HG03039 (cell line): Measurements from ENCODE around the gene GNB3.

Source experiments
- ATAC-seq: cut with Tn5 transposase; IDR thresholded peaks from one replicate; pipeline ENCODE4 v1.9.1; 2021; ENCODE audit warnings: mild to moderate bottlenecking, moderate library complexity; ENCODE audit not compliant: unreplicated experiment

Gene GNB3

DNA sequence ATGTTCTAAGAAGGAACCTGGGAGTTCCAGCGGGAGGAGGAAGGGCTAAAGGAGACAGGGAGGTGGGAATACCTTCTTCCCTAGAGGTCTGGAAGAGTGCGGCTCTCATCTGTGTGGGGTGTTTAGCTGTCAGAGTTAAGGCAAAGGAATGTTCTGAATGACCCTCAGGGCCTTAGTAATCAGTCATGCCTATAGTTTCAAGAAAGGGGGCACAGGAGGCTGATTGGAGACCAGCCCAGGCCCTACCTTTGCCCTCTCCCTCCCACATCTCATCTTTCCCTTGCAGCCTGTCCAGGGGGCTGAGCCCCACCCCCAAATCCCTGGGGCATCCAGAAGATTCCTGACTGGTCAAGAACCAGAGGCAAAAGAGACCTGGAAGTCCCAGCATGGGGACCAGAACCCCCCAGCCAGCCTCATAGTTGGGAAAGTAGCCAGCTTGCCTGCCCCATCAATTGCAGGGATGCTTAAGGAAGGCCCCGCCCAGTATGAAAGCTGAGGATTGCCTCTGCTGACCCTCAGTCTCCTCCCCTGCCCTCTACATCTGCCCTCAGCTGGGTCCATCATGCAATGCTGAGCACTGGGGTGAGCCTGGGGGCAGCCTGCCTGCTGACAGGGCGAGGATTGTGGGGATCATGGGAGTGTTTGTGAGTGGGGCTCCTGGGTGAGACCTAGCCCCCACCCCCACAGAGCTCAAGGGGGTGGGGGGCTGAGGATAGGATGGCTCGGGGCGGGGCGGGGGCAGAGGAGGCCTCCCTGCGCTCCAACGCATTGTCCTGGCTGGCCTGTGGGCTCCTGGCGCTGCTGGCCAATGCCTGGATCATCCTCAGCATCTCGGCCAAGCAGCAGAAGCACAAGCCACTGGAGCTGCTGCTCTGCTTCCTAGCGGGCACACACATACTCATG, 17.3 kb upstream of the GNB3 start:
- no peak for ATAC-seq

- ATAC-seq = no peak
Measured at GRCh38 chr12:6824085-6824775, 16.5 kb upstream of the GNB3 start.

GRCh38 chr12:6824901-6825381, 15.8 kb upstream of the GNB3 start:
- ATAC-seq = no peak

- no peak for ATAC-seq
Measured at GRCh38 chr12:6825398-6826124, 15.2 kb upstream of the GNB3 start.

DNA sequence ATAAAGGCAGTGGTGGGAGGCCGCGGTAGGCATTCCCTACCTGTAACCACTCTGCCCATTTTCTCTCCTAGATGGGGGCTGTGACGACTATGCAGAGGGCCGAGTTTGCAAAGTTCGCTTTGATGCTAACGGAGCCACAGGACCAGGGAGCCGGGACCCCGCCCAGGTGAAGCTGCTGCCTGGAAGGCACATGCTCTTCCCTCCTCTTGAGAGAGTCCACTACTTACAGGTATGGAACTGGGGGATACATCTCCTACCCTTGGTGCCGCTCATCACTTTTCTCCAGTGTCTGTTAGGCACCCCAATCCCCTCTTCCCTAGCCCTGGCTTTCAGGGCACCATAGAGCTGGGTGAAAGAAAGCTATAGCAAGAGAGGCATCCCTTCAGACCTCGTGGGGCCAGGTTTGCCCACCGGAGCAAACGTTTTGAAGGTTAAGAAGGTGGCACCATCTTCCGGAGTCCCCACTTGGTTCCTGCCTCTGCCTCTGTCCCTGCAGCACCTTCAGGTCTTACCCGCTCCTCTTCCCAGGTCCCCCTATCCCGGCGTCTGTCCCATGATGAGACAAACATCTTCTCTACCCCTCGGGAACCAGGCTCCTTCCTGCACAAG, 14.5 kb upstream of the GNB3 start:
- ATAC-seq = no peak

GRCh38 chr12:6826734-6827436, 13.8 kb upstream of the GNB3 start:
- no peak for ATAC-seq

DNA sequence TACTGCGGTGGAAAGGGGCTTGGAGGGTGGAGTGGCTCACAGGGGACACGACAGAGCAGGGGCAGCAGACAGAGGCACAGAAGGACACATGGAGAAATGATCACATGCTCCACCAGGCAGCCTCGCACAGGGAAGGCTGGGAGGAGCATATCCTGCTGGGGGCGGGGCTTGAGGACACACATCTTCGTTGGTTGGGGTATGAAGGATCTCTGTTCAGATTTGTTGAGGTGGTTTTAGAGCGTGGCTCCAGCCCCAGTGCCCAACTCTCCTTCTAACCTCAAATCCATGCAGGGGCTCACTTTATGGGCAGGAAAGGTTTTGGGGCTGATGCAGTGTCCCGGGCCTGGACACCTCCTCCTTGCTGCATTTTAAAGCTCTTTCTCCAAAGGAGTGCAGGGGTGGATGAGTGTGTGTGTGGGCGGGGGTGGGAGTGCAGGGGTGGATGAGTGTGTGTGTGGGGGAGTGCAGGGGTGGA, 13.3 kb upstream of the GNB3 start:
- no peak for ATAC-seq

DNA sequence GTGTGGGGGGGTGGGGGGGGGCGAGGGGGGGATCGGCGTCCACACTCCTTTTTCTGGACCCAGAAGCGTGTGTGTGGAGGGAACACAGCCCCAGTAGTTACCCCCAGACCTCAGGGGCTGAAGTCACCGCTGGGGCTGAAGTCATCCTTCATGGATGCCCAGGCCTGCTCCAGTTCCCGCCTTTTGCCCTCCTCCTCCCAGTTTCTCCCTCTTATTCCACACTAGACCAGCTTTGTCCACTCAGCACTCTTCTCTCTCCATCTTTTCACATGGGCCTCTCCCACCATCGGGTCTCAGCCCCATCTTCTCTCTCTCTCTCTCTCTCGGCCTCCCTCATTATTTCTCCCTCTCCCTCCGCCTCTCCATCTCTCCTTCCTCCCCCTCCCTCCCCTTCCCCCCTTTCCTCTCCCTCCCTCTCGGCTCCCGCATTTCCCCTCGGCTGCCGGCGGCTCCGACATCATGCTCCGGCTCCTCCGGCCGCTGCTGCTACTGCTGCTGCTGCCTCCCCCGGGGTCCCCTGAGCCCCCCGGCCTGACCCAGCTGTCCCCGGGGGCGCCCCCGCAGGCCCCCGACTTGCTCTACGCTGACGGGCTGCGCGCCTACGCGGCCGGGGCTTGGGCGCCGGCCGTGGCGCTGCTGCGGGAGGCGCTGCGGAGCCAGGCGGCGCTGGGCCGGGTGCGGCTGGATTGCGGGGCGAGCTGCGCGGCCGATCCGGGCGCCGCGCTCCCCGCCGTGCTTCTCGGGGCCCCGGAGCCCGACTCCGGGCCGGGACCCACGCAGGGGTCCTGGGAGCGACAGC, 12.5 kb upstream of the GNB3 start, which contains the start of gene P3H3:
P3H3 (plus strand) TSS at position 426 of the 799 bp plus-strand sequence; CDS start at position 460, 34 bp downstream.
- no peak for ATAC-seq

- no peak for ATAC-seq
Measured at GRCh38 chr12:6828781-6829535, 11.8 kb upstream of the GNB3 start.

DNA sequence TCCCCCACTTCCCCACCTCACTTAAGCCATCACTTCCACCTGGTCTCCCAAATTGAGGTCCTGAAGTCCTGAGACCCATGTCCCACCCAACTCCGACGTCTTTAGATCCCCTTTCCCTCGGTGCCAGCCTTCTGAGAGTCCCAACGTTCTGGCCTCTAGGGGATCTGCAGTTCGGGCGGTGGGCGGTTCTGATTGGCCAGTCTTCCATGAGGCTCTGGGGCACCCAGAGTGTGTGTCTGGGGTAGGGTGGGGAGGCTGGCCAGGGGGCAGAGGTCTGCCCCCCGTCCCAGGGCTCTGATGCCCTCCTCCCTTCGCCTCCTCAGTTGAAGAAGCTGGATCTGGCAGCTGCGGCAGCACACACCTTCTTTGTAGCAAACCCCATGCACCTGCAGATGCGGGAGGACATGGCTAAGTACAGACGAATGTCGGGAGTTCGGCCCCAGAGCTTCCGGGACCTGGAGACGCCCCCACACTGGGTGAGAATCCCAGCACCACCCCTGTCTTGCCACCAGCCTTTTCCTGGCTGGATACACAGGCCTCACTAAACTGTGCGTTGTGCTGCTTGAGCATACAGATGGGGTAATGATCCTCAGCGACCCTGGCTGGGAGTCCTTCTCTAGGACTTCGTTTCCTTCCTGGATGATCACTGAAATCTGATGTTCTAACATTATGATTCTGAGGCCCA, 11.0 kb upstream of the GNB3 start:
- ATAC-seq = no peak

GRCh38 chr12:6830286-6830890, 10.3 kb upstream of the GNB3 start:
- ATAC-seq = no peak

DNA sequence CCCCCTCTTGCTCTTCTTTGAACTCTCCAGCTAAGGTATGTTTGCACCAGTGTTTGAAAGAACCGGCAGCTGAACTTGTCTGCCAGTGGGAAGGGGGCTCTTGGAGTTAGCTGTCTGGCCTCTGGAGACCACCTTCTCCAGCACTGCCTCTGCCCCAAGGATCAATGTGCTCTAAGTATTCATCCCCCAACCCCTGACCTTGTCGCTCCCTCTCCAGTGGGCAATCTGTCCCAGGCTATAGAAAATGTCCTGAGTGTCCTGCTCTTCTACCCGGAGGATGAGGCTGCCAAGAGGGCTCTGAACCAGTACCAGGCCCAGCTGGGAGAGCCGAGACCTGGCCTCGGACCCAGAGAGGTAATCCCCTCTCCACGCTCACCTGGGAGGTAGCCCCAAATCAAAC, 9.7 kb upstream of the GNB3 start:
- no peak for ATAC-seq

DNA sequence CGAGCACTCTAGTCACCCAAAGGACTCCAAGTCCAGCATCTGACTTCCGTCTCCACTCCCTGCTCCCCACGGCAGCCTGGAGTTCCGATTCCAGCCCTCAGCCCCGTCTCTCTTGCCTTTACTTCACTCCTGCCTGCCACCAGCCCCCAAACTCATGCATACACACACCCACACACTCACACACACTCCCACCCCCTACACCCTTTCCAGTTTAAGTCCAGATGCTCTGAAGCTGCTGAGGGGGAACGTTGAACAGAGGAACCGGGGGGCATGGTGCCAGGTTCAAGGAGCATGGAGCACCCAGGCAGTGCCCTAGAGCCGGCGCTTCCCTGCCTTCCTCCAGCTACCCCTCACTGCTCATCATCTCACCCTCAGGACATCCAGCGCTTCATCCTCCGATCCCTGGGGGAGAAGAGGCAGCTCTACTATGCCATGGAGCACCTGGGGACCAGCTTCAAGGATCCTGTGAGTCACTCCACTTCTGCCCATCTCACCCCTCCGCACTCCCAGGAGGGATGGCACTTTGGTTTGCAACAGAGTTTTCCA, 9.2 kb upstream of the GNB3 start:
- no peak for ATAC-seq

DNA sequence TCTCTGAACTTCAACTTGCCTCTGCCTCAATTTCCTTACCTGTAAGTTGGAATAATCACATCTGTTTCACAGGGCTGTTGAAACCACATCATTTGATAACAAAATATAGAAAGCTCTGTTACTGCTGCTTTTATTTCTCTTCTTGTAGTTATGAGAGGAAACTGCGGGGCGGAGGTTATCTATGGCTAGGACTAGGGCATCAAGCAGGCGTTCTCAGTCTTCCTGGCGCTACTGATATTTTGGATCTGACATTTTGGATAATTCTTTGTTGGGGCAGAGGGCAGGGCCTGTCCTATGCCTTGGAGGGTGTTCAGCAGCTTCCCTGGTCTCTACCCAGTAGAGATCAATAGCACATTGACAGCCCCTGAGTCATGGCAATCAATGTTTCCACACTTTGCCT, 8.6 kb upstream of the GNB3 start:
- ATAC-seq = no peak

DNA sequence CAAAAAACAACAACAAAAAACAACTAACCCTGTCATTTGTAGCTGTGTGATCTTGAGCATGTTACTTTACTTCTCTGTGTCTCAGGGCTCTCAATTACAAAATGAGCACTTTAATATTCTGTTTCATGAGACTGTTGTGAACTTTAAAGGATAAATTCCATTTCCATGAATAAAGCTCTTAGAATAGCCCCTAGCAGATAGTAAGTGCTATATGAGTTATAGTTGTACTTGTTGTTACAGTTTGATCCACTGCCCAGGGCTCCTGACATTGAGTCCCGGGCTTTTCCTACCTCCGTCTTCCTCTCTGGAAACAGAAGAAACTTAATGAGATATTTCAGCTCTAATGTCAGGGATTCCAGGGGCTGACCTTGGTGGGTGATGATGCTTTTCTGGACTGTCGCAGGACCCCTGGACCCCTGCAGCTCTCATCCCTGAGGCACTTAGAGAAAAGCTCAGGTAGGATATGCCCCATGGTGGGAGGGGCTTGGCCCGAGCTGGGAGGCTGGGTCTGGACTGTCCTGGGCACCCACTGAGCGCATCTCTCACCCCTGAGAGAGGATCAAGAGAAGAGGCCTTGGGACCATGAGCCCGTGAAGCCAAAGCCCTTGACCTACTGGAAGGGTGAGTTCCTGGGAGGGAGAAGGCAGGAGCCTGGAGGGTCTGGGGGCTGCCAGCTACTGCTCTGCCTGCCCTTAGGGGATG, 7.4 kb upstream of the GNB3 start:
- no peak for ATAC-seq

DNA sequence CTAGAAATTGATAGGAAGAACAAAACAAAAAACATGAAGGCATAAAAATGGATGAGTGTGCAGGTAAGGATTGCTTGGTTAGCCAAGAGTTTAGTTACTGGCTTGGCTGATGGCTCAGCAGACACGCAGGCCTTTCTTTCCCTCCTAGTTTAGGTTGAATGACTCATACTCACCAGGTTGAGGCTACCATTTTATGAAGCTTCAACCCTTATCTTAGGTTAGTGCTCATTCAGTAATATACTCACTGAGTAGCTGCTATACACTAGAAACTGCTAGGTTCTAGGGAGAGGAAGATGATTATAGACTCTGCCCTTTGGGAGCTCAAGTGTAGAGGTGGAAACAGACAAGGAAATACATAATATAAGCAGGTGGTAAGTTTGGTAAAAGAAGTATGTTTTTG, 6.5 kb upstream of the GNB3 start:
- no peak for ATAC-seq

DNA sequence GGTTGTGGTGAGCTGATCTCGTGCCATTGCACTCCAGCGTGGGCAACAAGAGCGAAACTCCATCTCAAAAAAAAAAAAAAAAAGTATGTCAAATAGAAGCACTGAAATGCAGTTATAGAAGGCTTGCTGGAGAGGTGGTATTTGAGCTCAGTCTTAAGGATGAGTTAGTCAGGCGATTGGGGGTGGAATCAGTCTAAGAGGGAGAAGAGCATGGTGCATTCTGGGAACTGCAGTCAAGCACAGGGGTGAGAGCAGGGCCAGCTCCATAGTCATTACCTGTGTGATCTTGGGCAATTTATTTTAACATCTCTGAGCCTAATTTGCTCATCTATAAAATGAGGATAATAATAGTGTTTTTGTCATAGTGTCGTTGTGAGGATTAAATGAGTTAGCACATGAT, 5.9 kb upstream of the GNB3 start:
- ATAC-seq = no peak
